Middle frontal gyrus (tissue), 1 donor: ENCODE measurements around the gene CHRM2.

Experiments
- DNase-seq: peaks from one replicate; pipeline ENCODE4 v3.0.0-alpha.2; 2015; ENCODE audit warnings: low spot score; ENCODE audit errors: extremely low spot score

The CHRM2 gene

DNA sequence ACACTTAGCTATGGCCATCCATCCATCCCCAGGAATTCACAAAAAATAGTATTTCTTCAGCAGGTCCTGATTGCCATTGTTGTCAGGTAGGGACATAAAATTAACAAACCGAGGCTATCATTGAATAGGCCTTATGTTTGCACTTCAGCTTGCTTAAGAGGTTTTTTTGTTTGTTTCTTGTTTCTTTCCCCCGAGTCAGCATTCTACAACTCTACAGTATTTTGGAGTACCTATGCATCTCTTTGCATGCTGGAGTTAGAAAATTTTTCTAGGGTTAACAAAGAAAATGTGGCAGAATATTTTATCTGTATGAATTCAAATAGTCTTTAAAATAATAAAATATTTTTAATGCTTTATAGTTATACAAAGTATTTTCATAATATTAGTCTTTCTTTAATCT is 26.3 kb downstream of the CHRM2 start:
- no peak for DNase-seq

DNA sequence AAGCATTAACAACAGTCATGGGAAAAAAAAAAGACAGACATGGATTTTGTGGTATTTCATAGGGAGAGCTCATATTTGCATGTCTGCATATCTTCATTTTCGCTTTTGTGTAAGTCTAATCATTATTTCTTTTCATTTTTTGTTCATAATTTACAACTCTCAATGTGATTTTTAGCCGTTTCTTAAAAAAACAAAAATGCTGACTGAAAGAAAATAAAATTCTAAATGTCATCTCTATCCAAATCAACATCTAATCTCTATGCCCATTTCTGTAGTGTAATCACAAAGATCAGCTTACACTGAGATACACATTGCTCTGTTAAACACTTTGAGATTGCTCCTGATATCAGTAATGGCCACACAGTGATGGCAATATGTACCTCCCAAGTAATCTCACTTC is 29.2 kb downstream of the CHRM2 start:
- DNase-seq = no peak

DNA sequence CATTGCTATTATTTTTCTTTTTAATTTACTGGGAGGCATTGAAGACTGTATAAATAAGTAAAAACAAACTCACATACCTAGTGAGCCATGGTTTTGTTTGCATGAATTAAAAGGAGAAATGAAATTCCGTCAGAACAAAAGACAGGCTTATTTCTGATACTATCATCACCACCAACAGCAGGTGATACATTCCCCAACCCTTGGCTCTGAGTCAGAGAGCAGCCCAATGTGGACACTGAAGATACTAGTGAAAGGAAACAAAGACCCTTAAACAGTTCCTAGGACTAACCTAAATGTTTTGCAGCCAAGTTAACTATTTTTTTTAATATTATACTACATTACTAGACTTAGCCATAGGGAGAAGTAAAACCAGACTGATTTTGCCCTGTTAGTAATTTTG is 31.6 kb downstream of the CHRM2 start:
- DNase-seq = no peak

DNA sequence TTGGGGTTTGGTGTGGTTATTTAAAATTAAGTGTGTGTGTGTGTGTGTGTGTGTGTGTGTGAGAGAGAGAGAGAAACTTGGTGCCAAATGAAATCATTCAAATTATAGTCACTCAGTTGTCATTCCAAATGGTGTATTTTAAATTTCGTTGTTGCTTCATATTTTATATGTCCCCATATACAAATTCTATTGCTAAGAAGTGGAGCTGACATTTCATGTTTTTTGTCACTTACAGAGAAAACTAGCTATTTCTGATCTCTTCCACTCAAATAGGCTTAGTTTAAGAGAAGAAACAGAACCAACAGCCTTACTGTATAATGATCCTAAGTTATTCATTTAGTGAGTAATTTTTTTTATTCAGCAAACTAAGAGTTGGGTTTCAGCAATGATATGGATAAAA is 42.3 kb downstream of the CHRM2 start:
- no peak for DNase-seq

DNA sequence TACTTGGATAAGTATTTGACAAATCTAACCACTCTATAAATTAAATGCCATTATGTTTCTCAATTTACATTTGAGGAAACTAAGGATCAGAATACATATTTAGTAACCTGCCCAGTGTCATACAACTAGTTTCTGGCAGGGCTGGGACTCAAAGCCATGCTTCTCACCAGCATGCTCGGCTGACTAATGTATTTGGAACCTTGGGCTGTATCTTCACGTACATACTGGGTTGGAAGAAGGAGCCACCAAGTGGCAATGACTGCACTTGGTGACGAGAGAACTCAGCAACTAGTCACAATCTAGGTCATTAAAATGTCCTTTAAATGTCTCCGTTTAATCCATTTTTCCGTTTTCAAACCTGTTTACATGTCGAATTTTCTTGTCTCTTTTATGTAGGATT is 42.9 kb downstream of the CHRM2 start:
- no peak for DNase-seq

DNA sequence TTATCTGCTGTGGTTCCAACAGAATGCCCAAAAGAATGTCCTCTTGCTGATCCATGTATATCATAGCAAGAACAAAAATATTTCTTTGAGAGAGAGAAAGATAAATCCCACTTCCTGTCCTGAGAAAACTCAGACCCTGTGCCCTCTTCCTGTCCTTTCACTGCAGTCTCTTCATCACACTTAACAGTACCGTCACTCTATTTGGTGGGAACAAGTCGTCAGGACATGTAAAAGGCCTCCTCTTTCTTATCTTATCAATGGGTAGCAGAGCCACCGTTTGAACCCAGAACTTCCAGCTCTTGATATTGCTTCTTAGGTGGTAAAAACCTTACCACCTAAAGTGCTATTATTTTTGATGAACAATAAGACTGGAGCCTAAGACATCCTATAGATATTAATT is 43.9 kb downstream of the CHRM2 start:
- no peak for DNase-seq

DNA sequence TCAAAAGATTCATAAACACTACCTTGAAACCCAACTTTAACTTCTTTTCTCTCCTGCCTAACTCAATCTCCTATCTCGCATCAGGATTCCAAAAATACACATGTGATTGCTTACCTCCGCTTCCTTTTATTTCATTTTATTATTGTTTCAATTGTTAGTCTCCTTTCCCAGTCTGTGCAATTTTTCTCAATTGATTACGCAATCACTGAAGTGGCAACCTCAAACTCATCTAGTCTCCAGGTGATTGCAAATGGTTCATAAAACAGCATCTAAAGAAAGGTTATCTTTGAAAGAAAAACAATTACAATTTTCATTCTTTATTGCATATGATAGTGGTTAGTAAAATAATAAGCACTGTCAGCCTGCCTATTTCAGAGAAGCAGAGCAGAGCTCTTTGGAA is 45.6 kb downstream of the CHRM2 start:
- DNase-seq = no peak

DNA sequence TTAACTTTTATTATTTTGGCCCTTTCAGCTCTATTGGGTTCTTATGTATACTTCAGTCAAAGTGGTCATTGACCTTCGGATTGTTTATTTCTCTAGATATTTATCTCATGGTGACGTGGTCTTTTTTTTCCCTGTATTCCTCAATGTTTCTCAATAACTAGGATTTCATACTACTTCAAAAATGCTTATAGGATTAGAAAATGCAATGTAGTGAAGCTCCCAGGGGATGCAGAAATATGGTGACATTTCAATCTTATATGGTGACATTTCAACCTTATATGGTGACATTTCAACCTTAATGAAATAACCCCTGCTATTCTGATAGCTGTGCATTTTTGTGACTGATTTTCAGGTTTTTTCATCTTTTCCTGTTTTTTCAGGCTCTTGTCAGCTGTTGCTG is 51.4 kb downstream of the CHRM2 start:
- no peak for DNase-seq

DNA sequence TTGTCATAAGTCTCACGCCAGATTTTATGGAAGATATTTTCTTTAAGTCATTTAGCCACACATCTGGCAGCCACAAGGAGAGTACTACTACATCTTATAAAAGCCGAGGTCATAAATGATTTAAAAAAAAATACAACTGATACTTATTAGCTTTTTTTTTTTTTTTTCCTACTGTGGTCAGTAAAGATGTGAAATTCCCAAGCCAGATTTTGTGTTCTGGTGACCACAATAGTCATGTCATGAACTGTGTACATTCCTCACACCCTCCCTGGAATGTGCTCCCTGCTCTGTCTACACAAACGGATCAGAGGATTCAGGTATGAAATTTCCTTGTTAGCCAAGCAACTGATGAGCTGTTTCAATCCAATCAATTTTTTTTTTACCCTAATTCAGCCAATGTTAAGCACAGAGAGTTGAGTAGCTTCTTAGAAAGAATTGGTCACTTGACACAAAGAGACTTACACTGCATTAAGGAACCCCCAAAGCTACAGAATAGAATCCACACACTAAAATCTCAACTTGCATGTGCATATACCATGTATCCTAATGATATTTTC is 54.7 kb downstream of the CHRM2 start:
- no peak for DNase-seq

DNA sequence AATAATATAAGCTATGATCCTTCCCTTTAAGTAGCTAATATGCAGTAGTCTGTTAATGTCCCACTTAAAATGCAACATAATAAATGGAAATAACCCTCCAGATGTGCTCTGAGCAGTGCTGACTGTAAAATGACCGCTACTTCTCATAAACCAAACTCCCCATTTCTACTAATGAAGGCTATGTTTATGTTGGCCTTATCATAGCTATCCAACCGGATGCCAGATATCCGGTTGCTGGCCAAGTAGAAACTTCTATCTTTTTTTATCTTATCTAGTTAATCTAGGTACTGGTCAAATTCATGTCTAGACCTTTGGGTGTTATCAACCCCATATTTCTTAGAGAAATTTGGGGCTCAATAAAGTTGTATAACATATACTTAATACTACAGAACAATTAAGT is 56.6 kb downstream of the CHRM2 start:
- no peak for DNase-seq

DNA sequence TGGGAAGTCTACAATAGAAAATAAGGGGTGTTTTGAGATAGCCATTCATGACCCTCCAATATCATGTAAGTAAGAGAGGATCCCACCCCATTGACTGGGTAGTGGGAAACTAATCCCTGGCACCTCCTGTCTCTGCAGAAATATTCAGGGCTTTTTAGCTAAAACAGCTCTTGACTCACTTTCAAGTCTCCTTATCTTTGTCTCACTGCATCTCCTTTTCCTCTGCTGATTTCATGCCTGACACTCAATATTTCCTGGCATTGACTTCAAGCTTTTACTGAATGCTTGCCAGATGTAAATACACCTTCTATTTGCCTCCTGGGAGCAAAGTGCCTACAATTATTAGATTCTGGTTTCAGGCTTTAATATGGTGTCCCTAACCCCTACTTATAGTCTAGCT is 57.1 kb downstream of the CHRM2 start:
- no peak for DNase-seq

DNA sequence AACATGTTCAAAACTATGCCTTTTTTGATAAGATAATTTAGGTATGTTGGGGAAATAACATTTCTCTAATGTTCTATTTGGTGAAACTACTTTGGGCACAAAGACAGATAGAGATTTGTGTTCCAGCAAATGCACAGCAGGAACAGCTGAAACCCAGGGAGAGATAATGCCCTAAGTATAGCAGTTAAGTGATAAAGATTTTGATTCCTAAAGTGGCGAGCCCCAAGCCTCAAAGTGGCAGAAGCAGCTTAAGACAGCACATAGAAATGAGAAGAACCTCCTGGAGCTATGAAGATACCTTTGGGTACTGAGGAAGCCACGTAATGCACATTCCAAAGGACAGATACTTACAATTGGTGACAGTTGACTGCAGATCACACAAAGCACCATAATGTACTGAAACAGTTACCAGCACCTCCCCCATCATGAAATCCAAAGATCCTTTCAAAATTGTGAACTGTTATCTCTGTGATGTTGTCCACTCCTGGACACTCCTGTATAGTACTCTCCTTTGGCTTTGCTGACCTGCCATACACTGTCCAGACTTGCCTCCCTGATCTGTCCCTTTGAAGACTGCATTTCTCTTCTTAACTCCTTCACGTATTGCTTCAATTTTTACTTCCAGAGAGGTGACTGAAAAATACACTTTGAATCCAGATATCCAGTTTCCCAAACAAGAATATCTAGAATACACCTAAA is 62.9 kb downstream of the CHRM2 start:
- no peak for DNase-seq

DNA sequence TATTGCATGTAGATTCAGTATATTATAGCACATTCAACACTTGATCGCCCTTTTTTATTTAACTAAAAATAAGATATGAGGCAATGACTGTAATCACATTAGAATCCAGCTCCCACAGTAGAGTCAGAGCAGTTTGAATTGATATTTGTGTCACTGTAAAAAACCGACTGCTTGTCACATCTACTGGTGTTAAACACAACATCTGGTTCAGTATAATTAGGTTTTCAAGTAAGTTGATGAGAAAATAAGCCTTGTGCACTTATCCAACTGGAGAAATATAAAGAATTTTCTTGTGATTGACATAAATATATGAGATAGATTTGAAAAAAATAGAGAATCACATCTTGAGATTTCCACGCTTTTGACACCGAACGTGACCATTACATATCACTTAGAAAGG is 69.0 kb downstream of the CHRM2 start:
- DNase-seq = no peak

DNA sequence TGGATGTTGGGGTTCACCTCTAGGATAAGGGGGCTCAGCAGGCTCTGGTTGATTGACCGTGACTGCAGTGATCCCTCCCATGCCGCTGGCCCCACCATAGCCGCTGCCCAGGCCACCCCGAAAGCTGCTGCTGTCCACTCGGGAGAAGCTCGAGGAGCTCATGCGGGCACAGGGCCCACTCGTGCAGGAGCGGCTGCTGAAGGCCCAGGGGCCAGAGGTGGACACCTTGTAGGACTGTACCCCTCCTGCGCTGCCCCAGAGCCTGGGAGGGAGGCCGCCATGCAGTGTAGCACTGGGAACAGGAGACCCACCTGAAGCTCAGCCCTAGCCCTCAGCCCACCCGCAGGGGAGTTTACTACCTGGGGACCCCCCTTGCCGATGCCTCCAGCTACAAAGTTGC is 70.0 kb downstream of the CHRM2 start:
- DNase-seq = no peak

DNA sequence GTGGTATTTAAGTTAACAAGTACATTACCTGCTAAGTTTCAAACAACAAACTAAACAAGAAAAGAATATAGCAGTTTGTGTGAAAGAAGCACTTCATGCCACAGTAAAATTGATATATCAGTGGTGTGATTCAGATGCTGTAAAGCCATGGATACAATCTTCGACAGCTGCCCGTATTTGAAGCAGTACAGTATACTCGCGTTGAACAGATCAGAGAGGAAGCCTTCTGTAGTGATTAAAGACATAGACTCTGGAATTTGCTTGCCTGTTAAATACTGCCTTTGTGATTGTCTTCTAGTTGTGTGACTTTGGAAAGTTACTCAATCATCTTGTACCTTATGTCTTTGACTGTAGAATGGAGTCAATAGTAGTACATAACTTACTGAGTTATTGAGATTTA is 71.7 kb downstream of the CHRM2 start:
- no peak for DNase-seq

DNA sequence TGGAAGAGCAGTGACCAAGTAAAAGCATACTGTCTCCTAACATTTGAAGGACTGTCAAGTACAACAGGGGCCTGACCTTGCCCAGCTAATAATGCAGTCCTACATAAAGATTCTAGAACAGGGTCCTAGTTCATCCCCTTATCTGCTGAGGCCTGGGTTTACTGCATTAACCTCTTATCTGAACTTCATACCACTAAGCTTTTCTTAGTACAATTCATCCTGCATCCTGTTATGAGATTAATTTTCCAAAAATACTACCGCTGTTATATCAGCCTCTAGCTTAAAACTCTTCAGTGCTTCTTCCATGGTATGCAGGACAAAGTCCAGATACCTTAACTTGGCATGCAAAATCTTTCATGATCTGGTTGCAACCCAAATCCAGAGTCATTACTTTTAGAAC is 72.5 kb downstream of the CHRM2 start:
- DNase-seq = no peak

DNA sequence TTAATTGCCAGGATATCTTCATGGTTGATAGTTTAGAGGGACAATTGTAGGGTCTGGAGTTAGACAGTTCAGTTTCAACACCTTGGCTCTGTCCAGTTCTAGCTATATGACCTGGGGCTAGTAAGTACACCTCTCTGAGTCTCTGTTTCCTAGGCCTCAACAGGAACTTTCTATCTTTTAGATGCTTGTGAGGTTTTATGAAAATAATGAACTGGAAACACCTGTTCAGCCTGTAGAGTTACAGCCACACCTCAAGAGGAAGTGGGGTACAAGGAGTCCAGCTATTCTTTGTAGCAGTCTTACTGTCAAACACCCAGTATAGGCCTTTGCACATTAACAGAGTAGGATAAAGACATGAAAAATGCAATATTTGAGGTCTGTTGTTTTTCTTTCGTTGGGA is 73.4 kb downstream of the CHRM2 start:
- DNase-seq = no peak

DNA sequence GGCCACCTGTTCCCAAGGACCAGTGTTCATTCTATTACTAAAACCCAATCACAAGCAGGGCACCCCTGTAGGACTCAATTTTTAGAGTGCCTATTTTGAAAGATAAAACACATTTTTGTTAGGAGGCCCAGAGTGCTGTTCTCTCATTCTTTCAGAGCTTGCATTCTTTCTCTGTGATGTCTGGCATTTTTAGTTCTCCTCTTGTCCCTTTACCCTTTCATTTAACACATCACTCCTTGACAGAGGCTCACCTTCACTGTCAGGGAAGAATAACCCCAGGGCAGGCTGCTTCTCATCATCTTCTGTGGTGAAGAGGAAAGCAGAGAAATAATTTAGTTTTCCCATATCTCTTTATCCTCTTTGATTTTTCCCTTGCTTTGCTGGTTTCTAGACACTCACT is 73.9 kb downstream of the CHRM2 start:
- no peak for DNase-seq

DNA sequence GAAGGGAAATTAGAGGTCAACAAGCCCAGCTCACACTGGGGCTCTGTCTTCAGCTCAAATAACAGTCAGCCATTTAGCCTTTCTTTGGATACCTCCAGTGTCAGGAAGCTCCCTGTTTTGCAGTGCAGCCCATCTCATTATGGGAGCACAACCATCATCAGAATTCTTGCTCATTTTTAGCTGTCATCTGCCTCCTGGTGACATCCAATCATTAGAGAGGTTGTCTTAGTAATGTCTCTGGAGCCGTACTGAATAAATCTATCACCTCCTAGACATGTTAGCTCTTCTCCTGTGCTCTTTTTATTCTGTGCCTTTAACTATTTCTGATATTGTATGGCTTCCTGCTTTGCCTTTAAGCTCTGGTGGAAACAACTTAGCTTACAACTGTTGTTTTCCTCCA is 74.5 kb downstream of the CHRM2 start:
- no peak for DNase-seq

DNA sequence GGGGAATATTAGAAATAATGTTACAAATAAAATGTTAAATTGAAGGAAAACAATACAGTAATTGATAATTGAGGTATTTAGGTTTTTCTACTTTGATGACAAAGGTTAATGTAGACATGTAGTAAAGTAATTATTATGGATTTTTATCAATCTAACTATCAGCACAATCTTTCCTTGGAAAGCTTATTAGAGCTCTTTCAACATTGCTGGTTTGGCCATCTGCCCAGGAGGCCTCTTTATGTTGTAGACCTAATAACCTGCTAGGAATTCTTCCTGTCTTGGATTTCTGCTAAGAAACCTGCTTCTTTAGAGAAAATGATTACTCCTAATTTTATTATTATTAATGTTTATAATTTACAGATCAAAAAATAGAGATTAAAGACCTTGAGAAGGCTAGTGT is 78.9 kb downstream of the CHRM2 start:
- DNase-seq = no peak

DNA sequence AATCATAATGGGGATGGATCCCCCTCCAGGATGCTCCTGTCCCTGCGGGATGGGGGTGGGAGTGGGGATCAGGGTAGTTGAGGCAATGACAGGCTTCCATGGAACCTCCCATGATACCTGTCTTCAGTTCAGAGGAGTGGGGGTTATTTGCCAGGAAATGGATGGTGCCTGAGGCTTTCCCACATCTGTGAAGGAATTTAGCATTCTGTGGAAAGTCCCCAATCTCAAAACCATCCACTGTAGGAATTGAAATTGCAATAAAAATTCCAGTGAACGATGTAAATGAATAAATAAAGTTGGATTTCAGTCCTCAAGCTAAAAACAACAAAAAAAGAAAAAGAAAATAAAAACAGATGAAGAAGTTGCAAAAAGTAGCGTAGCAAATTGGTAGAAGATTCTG is 81.9 kb downstream of the CHRM2 start:
- no peak for DNase-seq

DNA sequence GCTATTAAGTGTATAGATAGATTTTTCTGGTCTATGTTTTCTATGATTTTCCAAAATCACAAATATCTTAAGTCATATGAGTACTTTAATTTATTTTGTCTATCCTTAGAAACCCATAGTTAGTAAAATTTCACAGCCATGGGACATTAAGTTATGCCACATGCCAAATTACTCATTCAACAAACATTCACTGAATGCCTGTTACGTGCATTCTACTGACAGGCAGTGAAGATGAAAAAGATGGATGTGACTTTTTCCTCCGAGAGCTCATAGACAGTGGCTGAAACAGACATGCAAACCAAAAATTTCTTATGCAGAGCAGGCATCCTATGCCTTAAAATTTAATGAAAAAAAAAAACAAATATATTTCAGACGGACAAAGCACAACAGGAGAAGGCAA is 84.9 kb downstream of the CHRM2 start:
- DNase-seq = no peak

DNA sequence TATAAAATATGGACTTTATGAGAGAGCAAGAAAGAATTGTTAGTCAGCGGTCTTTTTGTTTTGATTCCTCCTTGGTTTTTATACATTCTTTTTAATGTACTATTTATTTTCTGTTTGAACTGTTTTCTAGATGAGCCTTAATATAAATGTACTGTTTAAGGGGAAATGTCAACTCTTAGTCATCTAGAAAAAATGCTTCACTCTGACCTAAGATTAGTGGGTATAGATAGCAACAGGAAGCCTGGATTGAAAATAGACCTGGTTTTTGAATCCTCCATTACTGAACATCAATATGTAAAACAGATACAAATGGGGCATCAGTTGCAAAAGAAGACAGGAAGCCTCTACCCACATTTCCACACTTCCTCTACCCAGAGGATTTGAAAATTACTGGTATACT is 87.8 kb downstream of the CHRM2 start:
- DNase-seq = no peak

DNA sequence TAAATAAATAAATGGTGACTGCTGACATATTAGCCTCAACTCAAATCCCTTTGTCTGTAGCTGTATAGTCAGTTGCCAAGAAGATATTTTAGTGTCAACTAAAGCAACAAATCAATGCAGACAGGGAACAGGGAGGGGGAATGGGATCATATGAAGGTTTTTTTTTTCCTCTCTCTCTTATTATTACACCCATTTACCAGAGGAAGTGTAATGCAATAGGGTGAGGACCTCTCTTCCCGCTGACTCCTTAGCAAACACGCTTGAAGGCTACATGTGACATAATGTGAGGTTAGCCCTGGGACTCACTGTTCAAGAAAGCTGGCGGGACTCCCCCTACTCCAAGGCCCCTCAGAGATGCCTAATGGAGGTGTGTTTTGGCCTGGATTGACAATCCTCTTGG is 88.2 kb downstream of the CHRM2 start:
- DNase-seq = no peak
